WERI-Rb-1 (cell line): ENCODE measurements around the gene SNX30.

Experiments used
- DNase-seq: peaks from one replicate; pipeline ENCODE4 v3.0.0-alpha.2; 2020
- H3K27ac ChIP-seq: fragments of 250-450 bp; sonication (Bioruptor Pico); 2 replicates; pipeline ENCODE4 v1.5.1; 2020; ENCODE audit warnings: mild to moderate bottlenecking, moderate library complexity
- H3K27me3 ChIP-seq: fragments of 250-450 bp; sonication (Bioruptor Pico); 2 replicates; pipeline ENCODE4 v1.5.1; 2021; ENCODE audit warnings: mild to moderate bottlenecking, low read depth, moderate library complexity; ENCODE audit not compliant: insufficient read depth, severe bottlenecking
- H3K36me3 ChIP-seq: fragments of 250-450 bp; sonication (Bioruptor Pico); 2 replicates; pipeline ENCODE4 v1.5.1; 2020; ENCODE audit warnings: mild to moderate bottlenecking, moderate library complexity
- H3K4me3 ChIP-seq: 2 replicates; pipeline ENCODE4 v1.5.1; 2011; ENCODE audit warnings: low read depth, mild to moderate bottlenecking, control low read depth, low read length
- H3K9me3 ChIP-seq: fragments of 250-450 bp; sonication (Bioruptor Pico); 2 replicates; pipeline ENCODE4 v1.5.1; 2021; ENCODE audit warnings: mild to moderate bottlenecking, moderate library complexity; ENCODE audit not compliant: severe bottlenecking
- CTCF ChIP-seq: IDR thresholded peaks from 2 replicates; pipeline ENCODE4 v1.5.1; 2011; ENCODE audit warnings: low read depth, mild to moderate bottlenecking, control low read depth, inconsistent platforms, low read length

SNX30 gene

GRCh38 chr9:112819635-112820496 lies 69.3 kb downstream of the SNX30 start:
- Histone ChIP-seq H3K36me3 (peaks cover 22% of the 10 kb centered on the region), H3K9me3 (no peaks in the 10 kb centered on the region), H3K4me3 (no peak overlapping the region), H3K27me3 (no peaks in the 10 kb centered on the region), H3K27ac (no peak overlapping the region)
- TF ChIP-seq CTCF: peak; percentile 83
- peak; percentile 62 for DNase-seq

- no peak for DNase-seq
- H3K27ac ChIP-seq: no peak overlapping the region
- H3K36me3 ChIP-seq: peaks cover 22% of the 10 kb centered on the region
- no peaks in the 10 kb centered on the region for H3K27me3 ChIP-seq
- H3K9me3 ChIP-seq: no peaks in the 10 kb centered on the region
- no peak for TF ChIP-seq CTCF
- no peak overlapping the region for H3K4me3 ChIP-seq
Measured at GRCh38 chr9:112820881-112821280, 70.3 kb downstream of the SNX30 start.

- TF ChIP-seq CTCF: no peak
- H3K27me3 ChIP-seq: no peaks in the 10 kb centered on the region
- H3K36me3 ChIP-seq: peaks cover 22% of the 10 kb centered on the region
- H3K27ac ChIP-seq: no peak overlapping the region
- H3K4me3 ChIP-seq: no peak overlapping the region
- no peak for DNase-seq
- H3K9me3 ChIP-seq: no peaks in the 10 kb centered on the region
Measured at GRCh38 chr9:112822618-112823017, 72.1 kb downstream of the SNX30 start.

GRCh38 chr9:112823257-112823656 lies 72.7 kb downstream of the SNX30 start:
- no peak for TF ChIP-seq CTCF
- no peak for DNase-seq
- H3K36me3 ChIP-seq: peaks cover 18% of the 10 kb centered on the region
- H3K9me3 ChIP-seq: no peaks in the 10 kb centered on the region
- H3K4me3 ChIP-seq: no peak overlapping the region
- H3K27me3 ChIP-seq: no peaks in the 10 kb centered on the region
- H3K27ac ChIP-seq: no peak overlapping the region

GRCh38 chr9:112831281-112831851 lies 80.8 kb downstream of the SNX30 start:
- DNase-seq: no peak

More at GRCh38 chr9:112831281-112831851, 80.8 kb downstream of the SNX30 start:
- H3K27me3 ChIP-seq: no peaks in the 10 kb centered on the region
- H3K9me3 ChIP-seq: no peaks in the 10 kb centered on the region
- H3K27ac ChIP-seq: no peak overlapping the region
- TF ChIP-seq CTCF: no peak
- no peak overlapping the region for H3K4me3 ChIP-seq
- H3K36me3 ChIP-seq: peaks cover 18% of the 10 kb centered on the region
